Tibial artery (tissue), 4 donors: ENCODE measurements around the gene GLT8D2.
A peak's percentile ranks its signal among the peaks of the same experiment; 100 is the strongest.
"Not testable (repeated sequence)": the region's sequence is repeated elsewhere in the genome, so short reads cannot be mapped to it uniquely, and the experiment has no call there.

Experiments used
- DNase-seq, 2 donors: peaks; one replicate each; pipeline ENCODE4 v3.0.0-alpha.2; 2019
- H3K27ac ChIP-seq, 2 donors: fragments of 200-600 bp; sonication (generic) in 1 of 2; 1 replicate in 1 of 2; 2 replicates in 1 of 2; pipeline ENCODE4 v1.5.1; 2018 to 2019; ENCODE audit warnings: mild to moderate bottlenecking in 1 of 2
- H3K27me3 ChIP-seq, 2 donors: fragments of 200-600 bp; sonication (generic) in 1 of 2; one replicate each; pipeline versions ENCODE4 v1.5.1 to v1.6.0; 2016 to 2019
- H3K36me3 ChIP-seq, 3 donors: fragments of 200-600 bp; sonication (generic) in 2 of 3; one replicate each; pipeline ENCODE4 v1.5.1; 2016 to 2019; ENCODE audit warnings: mild to moderate bottlenecking in 2 of 3
- H3K4me1 ChIP-seq, 4 donors: fragments of 200-600 bp; sonication (generic) in 2 of 4; 1 replicate in 3 of 4; 2 replicates in 1 of 4; pipeline ENCODE4 v1.5.1; 2016 to 2019
- H3K4me3 ChIP-seq, 2 donors: fragments of 200-600 bp; sonication (generic) in 1 of 2; 1 replicate in 1 of 2; 2 replicates in 1 of 2; pipeline ENCODE4 v1.5.1; 2018 to 2019; ENCODE audit warnings: mild to moderate bottlenecking in 2 of 2
- H3K9me3 ChIP-seq, 3 donors: fragments of 200-600 bp; sonication (generic) in 1 of 3; one replicate each; pipeline ENCODE4 v1.5.1; 2016 to 2019
- intact Hi-C: fragments of 100-400 bp; cut with DNase I; formaldehyde crosslinking; loops from one replicate; pipeline ENCODE4 v1.15.0; 2023; ENCODE audit warnings: low total_unique reads
- TF ChIP-seq, protein P1 (sequence below), 2 experiments: fragments of 200-600 bp in 1 of 2; fragments of 450-650 bp in 1 of 2; IDR thresholded peaks; one replicate each; pipeline ENCODE4 v1.5.1; 2017 to 2019; ENCODE audit warnings: antibody characterized with exemption in 2 of 2, mild to moderate bottlenecking in 1 of 2, moderate library complexity in 1 of 2

Gene GLT8D2

GRCh38 chr12:104046306-104046705 is 3.7 kb downstream of the GLT8D2 start:
- DNase-seq, result no peak
- TF ChIP-seq, protein P1, sequence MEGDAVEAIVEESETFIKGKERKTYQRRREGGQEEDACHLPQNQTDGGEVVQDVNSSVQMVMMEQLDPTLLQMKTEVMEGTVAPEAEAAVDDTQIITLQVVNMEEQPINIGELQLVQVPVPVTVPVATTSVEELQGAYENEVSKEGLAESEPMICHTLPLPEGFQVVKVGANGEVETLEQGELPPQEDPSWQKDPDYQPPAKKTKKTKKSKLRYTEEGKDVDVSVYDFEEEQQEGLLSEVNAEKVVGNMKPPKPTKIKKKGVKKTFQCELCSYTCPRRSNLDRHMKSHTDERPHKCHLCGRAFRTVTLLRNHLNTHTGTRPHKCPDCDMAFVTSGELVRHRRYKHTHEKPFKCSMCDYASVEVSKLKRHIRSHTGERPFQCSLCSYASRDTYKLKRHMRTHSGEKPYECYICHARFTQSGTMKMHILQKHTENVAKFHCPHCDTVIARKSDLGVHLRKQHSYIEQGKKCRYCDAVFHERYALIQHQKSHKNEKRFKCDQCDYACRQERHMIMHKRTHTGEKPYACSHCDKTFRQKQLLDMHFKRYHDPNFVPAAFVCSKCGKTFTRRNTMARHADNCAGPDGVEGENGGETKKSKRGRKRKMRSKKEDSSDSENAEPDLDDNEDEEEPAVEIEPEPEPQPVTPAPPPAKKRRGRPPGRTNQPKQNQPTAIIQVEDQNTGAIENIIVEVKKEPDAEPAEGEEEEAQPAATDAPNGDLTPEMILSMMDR (IDR thresholded peaks at IDR 0.05), result no peak
- H3K27me3 ChIP-seq, result no peaks in the 10 kb centered on the region
- intact Hi-C loops, result no loop called here
- peak overlapping the region; percentile 67 to 77 for H3K27ac ChIP-seq
- H3K36me3 ChIP-seq, result no peaks in the 10 kb centered on the region
- H3K4me3 ChIP-seq, result no peak overlapping the region
- H3K4me1 ChIP-seq, result peaks cover 0 to 57% (median 35%) of the 10 kb centered on the region in 4 donors
- no peaks in the 10 kb centered on the region for H3K9me3 ChIP-seq

DNA sequence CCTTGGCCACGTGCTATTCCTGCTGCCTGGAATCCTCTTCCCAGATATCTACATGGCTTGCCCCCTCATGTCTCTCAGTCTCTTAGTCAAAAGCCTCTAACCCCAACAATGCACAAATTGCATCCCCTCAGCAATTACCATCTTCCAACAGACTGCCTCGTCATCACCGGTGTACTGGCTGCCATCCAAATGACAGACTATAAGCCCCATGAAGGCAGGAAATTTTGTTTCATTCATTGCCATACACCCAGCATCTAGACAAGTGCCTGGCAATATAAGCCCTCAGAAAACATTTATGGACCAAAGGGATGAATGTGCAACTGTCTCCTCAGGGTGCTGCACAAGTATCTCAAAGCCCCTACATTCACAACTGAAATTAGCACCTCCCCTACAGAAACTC is 5.8 kb downstream of the GLT8D2 start:
- no peaks in the 10 kb centered on the region for H3K36me3 ChIP-seq
- no peak for DNase-seq
- no peaks in the 10 kb centered on the region for H3K9me3 ChIP-seq
- peak overlapping the region; percentile 22 to 77 for H3K27ac ChIP-seq
- H3K4me3 ChIP-seq, result no peak overlapping the region
- TF ChIP-seq, protein P1 (IDR thresholded peaks at IDR 0.05), result no peak
- H3K4me1 ChIP-seq, result peaks cover 0 to 48% (median 30%) of the 10 kb centered on the region in 4 donors
- intact Hi-C loops, result no loop called here
- H3K27me3 ChIP-seq, result no peaks in the 10 kb centered on the region

DNA sequence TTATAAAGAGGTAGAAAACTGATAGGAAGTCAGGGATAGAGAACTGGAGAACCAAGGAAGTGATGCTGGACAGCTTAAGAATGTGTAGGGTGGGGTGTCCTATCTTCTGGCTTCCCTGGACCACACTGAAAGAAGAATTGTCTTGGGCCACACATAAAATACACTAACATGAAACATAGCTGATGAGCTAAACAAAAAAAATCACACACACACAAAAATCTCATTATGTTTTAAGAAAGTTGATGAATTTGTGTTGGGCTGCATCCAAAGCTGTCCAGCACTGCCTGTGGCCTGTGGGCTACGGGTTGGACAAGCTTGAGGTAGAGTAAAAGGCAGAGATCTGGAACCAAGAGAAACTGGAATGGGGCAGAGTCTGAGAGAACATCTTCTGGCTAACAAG is 7.4 kb downstream of the GLT8D2 start:
- intact Hi-C loops, result no loop called here
- no peaks in the 10 kb centered on the region for H3K9me3 ChIP-seq
- peaks cover 0 to 32% (median 20%) of the 10 kb centered on the region in 4 donors for H3K4me1 ChIP-seq
- no peak overlapping the region for H3K27ac ChIP-seq
- no peaks in the 10 kb centered on the region for H3K27me3 ChIP-seq
- TF ChIP-seq, protein P1 (IDR thresholded peaks at IDR 0.05), result no peak
- no peak overlapping the region for H3K4me3 ChIP-seq
- DNase-seq, result no peak
- no peaks in the 10 kb centered on the region for H3K36me3 ChIP-seq

DNA sequence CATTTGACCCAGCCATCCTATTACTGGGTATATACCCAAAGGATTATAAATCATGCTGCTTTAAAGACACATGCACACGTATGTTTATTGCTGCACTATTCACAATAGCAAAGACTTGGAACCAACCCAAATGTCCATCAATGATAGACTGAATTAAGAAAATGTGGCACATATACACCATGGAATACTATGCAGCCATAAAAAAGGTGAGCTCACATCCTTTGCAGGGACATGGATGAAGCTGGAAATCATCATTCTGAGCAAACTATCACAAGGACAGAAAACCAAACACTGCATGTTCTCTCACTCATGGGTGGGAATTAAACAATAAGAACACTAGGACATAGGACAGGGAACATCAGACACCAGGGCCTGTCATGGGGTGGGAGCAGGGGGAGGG is 10.2 kb downstream of the GLT8D2 start:
- H3K27me3 ChIP-seq, DNase-seq, H3K9me3 ChIP-seq, H3K27ac ChIP-seq, intact Hi-C loops, H3K36me3 ChIP-seq, H3K4me3 ChIP-seq, H3K4me1 ChIP-seq: not testable (repeated sequence)

GRCh38 chr12:104036143-104036542 is 13.8 kb downstream of the GLT8D2 start:
- DNase-seq, H3K27me3 ChIP-seq, H3K9me3 ChIP-seq, H3K4me3 ChIP-seq, H3K27ac ChIP-seq, intact Hi-C loops, H3K4me1 ChIP-seq, H3K36me3 ChIP-seq: not testable (repeated sequence)

GRCh38 chr12:104030596-104030995 is 19.4 kb downstream of the GLT8D2 start:
- H3K36me3 ChIP-seq, H3K4me3 ChIP-seq, H3K27me3 ChIP-seq, H3K27ac ChIP-seq, DNase-seq, H3K9me3 ChIP-seq, intact Hi-C loops, H3K4me1 ChIP-seq: not testable (repeated sequence)

- intact Hi-C loops, result no loop called here
- H3K27me3 ChIP-seq, result no peaks in the 10 kb centered on the region
- H3K9me3 ChIP-seq, result no peaks in the 10 kb centered on the region
- no peak overlapping the region for H3K4me3 ChIP-seq
- DNase-seq, result no peak
- H3K4me1 ChIP-seq, result peaks cover 0 to 6% (median 0%) of the 10 kb centered on the region in 4 donors
- no peak overlapping the region for H3K27ac ChIP-seq
- no peaks in the 10 kb centered on the region for H3K36me3 ChIP-seq
- TF ChIP-seq, protein P1 (IDR thresholded peaks at IDR 0.05), result no peak
Measured at GRCh38 chr12:104026841-104027599, 23.0 kb downstream of the GLT8D2 start.
